Astrocyte (in vitro differentiated cells and primary cell): ENCODE data around the gene PKLR. TPM values are rescaled to one million over a fixed set of nuclear protein-coding genes. Genes with fewer than 3 reads are reported as not detected.

Source experiments
- DNase-seq: peaks from one replicate; pipeline ENCODE4 v3.0.0-alpha.2; 2010; ENCODE audit warnings: low read depth
- FAIRE-seq: peaks from 2 replicates; lab custom pipeline; 2011; peaks lifted over from hg19 to GRCh38; lab: Jason Lieb, UNC
- H2AFZ ChIP-seq: 2 replicates; pipeline ENCODE4 v1.6.0; 2012; ENCODE audit warnings: low read depth, low read length, inconsistent platforms
- H3K27ac ChIP-seq: 2 replicates; pipeline ENCODE4 v1.5.1; 2011; ENCODE audit warnings: low read depth, low read length, inconsistent platforms
- H3K27me3 ChIP-seq: 2 replicates; pipeline ENCODE4 v1.6.0; 2011; ENCODE audit warnings: low read length, inconsistent platforms; ENCODE audit not compliant: insufficient read depth
- H3K36me3 ChIP-seq: 2 replicates; pipeline ENCODE4 v1.5.1; 2011; ENCODE audit warnings: low read length, inconsistent platforms; ENCODE audit not compliant: insufficient read depth
- H3K4me1 ChIP-seq: 2 replicates; pipeline ENCODE4 v1.5.1; 2011; ENCODE audit warnings: low read length, inconsistent platforms; ENCODE audit not compliant: insufficient read depth
- H3K4me2 ChIP-seq: 2 replicates; pipeline ENCODE4 v1.6.0; 2012; ENCODE audit warnings: low read length, inconsistent platforms
- H3K4me3 ChIP-seq: 2 replicates; pipeline ENCODE4 v1.5.1; 2011; ENCODE audit warnings: low read depth, mild to moderate bottlenecking, low read length, inconsistent platforms; ENCODE audit not compliant: insufficient read depth
- H3K79me2 ChIP-seq: 2 replicates; pipeline ENCODE4 v1.6.0; 2012; ENCODE audit warnings: mild to moderate bottlenecking, low read length, inconsistent platforms; ENCODE audit not compliant: insufficient read depth
- H3K9ac ChIP-seq: 2 replicates; pipeline ENCODE4 v1.6.0; 2012; ENCODE audit warnings: mild to moderate bottlenecking, low read length, inconsistent platforms
- H3K9me3 ChIP-seq: 2 replicates; pipeline ENCODE4 v1.5.1; 2012; ENCODE audit warnings: low read depth, mild to moderate bottlenecking, low read length, inconsistent platforms; ENCODE audit not compliant: insufficient read depth
- H4K20me1 ChIP-seq: 2 replicates; pipeline ENCODE4 v1.6.0; 2012; ENCODE audit warnings: low read length, inconsistent platforms; ENCODE audit not compliant: insufficient read depth
- H3K27ac Mint-ChIP-seq: one replicate; pipeline ENCODE4 v1.8.0; 2021; ENCODE audit warnings: mild to moderate bottlenecking, mixed read lengths; ENCODE audit not compliant: unreplicated experiment
- H3K27me3 Mint-ChIP-seq: one replicate; pipeline ENCODE4 v1.8.0; 2021; ENCODE audit warnings: low read depth, mixed read lengths; ENCODE audit not compliant: unreplicated experiment
- H3K36me3 Mint-ChIP-seq: one replicate; pipeline ENCODE4 v1.8.0; 2021; ENCODE audit warnings: low read depth, mixed read lengths; ENCODE audit not compliant: unreplicated experiment
- H3K4me1 Mint-ChIP-seq: one replicate; pipeline ENCODE4 v1.8.0; 2021; ENCODE audit warnings: low read depth, mixed read lengths; ENCODE audit not compliant: unreplicated experiment
- H3K4me3 Mint-ChIP-seq: one replicate; pipeline ENCODE4 v1.8.0; 2021; ENCODE audit warnings: mild to moderate bottlenecking, moderate library complexity, mixed read lengths; ENCODE audit not compliant: unreplicated experiment
- H3K9me3 Mint-ChIP-seq: one replicate; pipeline ENCODE4 v1.8.0; 2021; ENCODE audit warnings: mild to moderate bottlenecking, mixed read lengths; ENCODE audit not compliant: unreplicated experiment
- CTCF ChIP-seq: IDR thresholded peaks from 2 replicates; pipeline ENCODE4 v1.5.1; 2011; ENCODE audit warnings: low read depth, mild to moderate bottlenecking, inconsistent platforms, low read length, moderate library complexity; ENCODE audit not compliant: insufficient read depth
- EZH2 ChIP-seq: IDR thresholded peaks from 2 replicates; pipeline ENCODE4 v1.6.1; 2012; ENCODE audit warnings: mild to moderate bottlenecking, low read length, inconsistent platforms; ENCODE audit not compliant: insufficient read depth
- total RNA-seq: library from RNA; stranded (reverse); gene quantifications from 2 replicates; pipeline ENCODE4 v1.2.1, GENCODE V29; 2021

PKLR gene
- total RNA-seq, 1 donor from 2014 or later = not detected

GRCh38 chr1:155307247-155307740 lies 6.1 kb upstream of the PKLR start:
- Histone ChIP-seq H3K4me2 (no peak overlapping the region), H3K36me3 (no peaks in the 10 kb centered on the region), H2AFZ (no peak overlapping the region), H3K9ac (no peak overlapping the region), H3K4me1 (peaks cover 8% of the 10 kb centered on the region), H4K20me1 (peaks cover 9% of the 10 kb centered on the region), H3K79me2 (peaks cover 33% of the 10 kb centered on the region), H3K27ac (no peak overlapping the region), H3K9me3 (no peaks in the 10 kb centered on the region), H3K4me3 (no peak overlapping the region), H3K27me3 (no peaks in the 10 kb centered on the region)
- no peaks in the 10 kb centered on the region for H3K36me3 Mint-ChIP-seq
- no peak for TF ChIP-seq EZH2
- peak; percentile 34 for TF ChIP-seq CTCF
- FAIRE-seq (no peak), DNase-seq (no peak)
- H3K27me3 Mint-ChIP-seq = no peaks in the 10 kb centered on the region
- H3K4me1 Mint-ChIP-seq = peaks cover 15% of the 10 kb centered on the region
- peak overlapping the region; percentile 53 for H3K27ac Mint-ChIP-seq
- peaks cover 5% of the 10 kb centered on the region for H3K9me3 Mint-ChIP-seq
- H3K4me3 Mint-ChIP-seq = peak overlapping the region; percentile 34

DNA sequence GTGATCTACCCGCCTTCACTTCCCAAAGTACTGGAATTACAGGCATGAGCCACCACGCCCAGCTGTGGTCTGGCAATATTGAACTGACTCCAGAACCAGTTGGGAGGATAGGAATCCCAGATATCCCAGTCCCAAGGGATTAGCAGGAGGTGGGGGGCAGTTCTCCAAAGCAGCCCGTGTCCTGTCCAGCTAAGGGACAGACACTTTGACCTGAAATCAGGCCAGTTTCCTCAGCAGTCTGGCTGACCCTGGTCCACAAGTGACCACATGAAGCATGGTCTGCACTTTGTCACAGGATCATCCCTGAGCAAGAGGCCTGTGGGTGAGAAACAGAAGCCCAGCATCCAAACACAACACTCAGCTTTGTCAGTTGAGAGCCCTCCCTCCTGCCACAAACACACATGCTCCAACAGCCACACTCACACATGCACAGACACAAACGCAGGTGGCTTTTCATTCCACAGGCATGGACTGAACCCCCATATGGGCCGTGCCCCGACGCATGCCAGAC lies 4.7 kb upstream of the PKLR start:
- Histone ChIP-seq H3K27ac (no peak overlapping the region), H3K4me3 (no peak overlapping the region), H3K4me2 (no peak overlapping the region), H3K4me1 (peaks cover 8% of the 10 kb centered on the region), H3K36me3 (no peaks in the 10 kb centered on the region), H3K79me2 (peaks cover 22% of the 10 kb centered on the region), H2AFZ (no peak overlapping the region), H3K9me3 (no peaks in the 10 kb centered on the region), H4K20me1 (no peaks in the 10 kb centered on the region), H3K9ac (no peak overlapping the region), H3K27me3 (no peaks in the 10 kb centered on the region)
- no peak for TF ChIP-seq EZH2
- TF ChIP-seq CTCF = no peak
- H3K4me3 Mint-ChIP-seq = no peak overlapping the region
- H3K27me3 Mint-ChIP-seq = no peaks in the 10 kb centered on the region
- no peaks in the 10 kb centered on the region for H3K36me3 Mint-ChIP-seq
- peak; percentile 51 for DNase-seq
- no peak overlapping the region for H3K27ac Mint-ChIP-seq
- FAIRE-seq = no peak
- H3K9me3 Mint-ChIP-seq = peaks cover 5% of the 10 kb centered on the region
- peaks cover 15% of the 10 kb centered on the region for H3K4me1 Mint-ChIP-seq

DNA sequence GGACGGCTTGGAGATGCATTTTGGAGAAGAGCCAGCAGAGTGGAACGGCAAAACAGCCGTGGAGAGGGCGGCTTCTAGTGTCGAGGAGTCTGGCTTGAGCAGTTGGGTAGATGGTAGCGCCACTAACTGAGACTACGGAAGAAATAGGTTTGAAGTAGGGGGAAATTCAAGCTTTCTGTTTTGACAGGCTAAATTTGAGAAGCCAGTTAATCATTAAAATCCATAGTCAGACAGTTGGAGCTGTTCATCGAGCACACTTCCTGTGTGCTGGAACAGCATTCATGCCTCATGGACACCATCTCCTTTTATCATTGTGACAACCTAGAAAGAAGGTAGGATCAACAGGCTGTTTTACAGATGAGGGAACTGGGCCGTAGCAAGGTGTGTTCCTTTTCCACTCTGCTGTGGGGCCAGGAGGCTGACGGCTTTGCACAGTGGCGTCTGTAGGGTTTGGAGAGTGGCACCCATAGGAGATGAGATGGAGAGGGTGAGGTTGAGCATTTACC lies 3.4 kb upstream of the PKLR start:
- no peak overlapping the region for H3K9ac ChIP-seq
- no peaks in the 10 kb centered on the region for H3K27me3 ChIP-seq
- FAIRE-seq (no peak), DNase-seq (no peak)
- Mint-ChIP-seq H3K9me3 (peaks cover 5% of the 10 kb centered on the region), H3K27me3 (peaks cover 4% of the 10 kb centered on the region), H3K4me1 (peaks cover 9% of the 10 kb centered on the region), H3K36me3 (no peaks in the 10 kb centered on the region), H3K27ac (peak overlapping the region; percentile 58), H3K4me3 (no peak overlapping the region)
- H3K79me2 ChIP-seq = peaks cover 8% of the 10 kb centered on the region
- no peak overlapping the region for H3K4me2 ChIP-seq
- no peaks in the 10 kb centered on the region for H3K36me3 ChIP-seq
- H3K27ac ChIP-seq = no peak overlapping the region
- H3K4me1 ChIP-seq = peaks cover 2% of the 10 kb centered on the region
- H2AFZ ChIP-seq = no peak overlapping the region
- H4K20me1 ChIP-seq = no peaks in the 10 kb centered on the region
- no peak overlapping the region for H3K4me3 ChIP-seq
- TF ChIP-seq CTCF = no peak
- TF ChIP-seq EZH2 = no peak
- no peaks in the 10 kb centered on the region for H3K9me3 ChIP-seq
